Immature natural killer cell (primary cell): ENCODE data around the gene RBM23. TPM values are rescaled to one million over a fixed set of nuclear protein-coding genes. Genes with fewer than 3 reads are reported as not detected.

ENCODE experiments used
- DNase-seq, 3 donors: peaks; one replicate each; pipeline ENCODE4 v3.0.0; 2022; ENCODE audit warnings: mixed read lengths in 1 of 3
- H3K27ac Mint-ChIP-seq, 6 donors: one replicate each; pipeline ENCODE4 v1.8.0; 2020; ENCODE audit warnings: mixed read lengths in 6 of 6, mild to moderate bottlenecking in 5 of 6, inconsistent platforms in 4 of 6, moderate library complexity in 3 of 6
- H3K27me3 Mint-ChIP-seq, 3 donors: one replicate each; pipeline ENCODE4 v1.8.0; 2020 to 2021; ENCODE audit warnings: low read depth in 3 of 3, mild to moderate bottlenecking in 3 of 3, mixed read lengths in 3 of 3, moderate library complexity in 3 of 3, inconsistent platforms in 1 of 3
- H3K36me3 Mint-ChIP-seq, 3 donors: one replicate each; pipeline ENCODE4 v1.8.0; 2020; ENCODE audit warnings: mixed read lengths in 3 of 3, inconsistent platforms in 2 of 3, mild to moderate bottlenecking in 2 of 3
- H3K4me1 Mint-ChIP-seq, 2 donors: one replicate each; pipeline ENCODE4 v1.8.0; 2020; ENCODE audit warnings: inconsistent platforms in 2 of 2, mild to moderate bottlenecking in 2 of 2, mixed read lengths in 2 of 2, moderate library complexity in 1 of 2
- H3K4me3 Mint-ChIP-seq, 5 donors: one replicate each; pipeline ENCODE4 v1.8.0; 2020; ENCODE audit warnings: mild to moderate bottlenecking in 5 of 5, mixed read lengths in 5 of 5, inconsistent platforms in 3 of 5, moderate library complexity in 3 of 5
- H3K9me3 Mint-ChIP-seq, 6 donors: one replicate each; pipeline ENCODE4 v1.8.0; 2020; ENCODE audit warnings: mild to moderate bottlenecking in 6 of 6, mixed read lengths in 6 of 6, inconsistent platforms in 4 of 6, moderate library complexity in 3 of 6
- polyA plus RNA-seq, 3 donors: library from polyadenylated mRNA; unstranded; fragments of 300-500 nt; fragmentation: Illumina TruSeq; gene quantifications; one replicate each; pipeline ENCODE4 v1.2.3, GENCODE V29; 2021

RBM23 gene
- polyA plus RNA-seq, 3 donors from 2014 or later: 80.9 to 91.9 (median 85.5) TPM

DNA sequence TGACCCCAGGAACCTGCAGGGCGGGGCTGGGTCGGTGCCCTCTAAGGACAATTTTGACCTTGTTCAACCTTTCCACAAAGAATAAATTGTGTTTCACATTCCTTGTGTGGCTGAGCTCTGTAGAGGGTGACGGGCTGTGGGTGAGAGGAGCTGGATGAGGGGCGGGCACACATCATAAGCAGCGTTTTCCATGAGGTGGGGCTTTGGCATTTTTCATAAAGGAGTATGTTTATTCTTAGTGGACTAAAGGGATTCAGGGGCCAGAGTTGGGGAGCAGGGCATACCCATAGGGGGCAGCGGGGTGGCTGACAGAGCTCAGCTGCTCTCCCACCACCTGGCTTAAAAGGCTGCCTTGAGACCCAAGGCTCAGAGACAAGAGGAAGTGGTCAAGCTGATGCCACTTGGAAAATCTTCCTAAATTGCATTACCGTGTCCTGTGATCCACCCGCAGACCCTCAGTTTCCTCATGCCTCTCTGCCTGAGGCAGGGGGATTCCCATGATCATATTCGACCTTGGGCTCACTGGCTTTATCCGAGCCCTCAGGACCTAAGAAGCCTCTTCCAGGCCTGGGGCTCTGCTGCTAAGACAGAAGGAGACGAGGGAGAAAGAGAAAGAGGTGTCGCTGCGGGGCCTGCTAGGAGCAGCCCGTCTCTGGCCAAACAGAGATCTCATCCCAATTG is 71.1 kb downstream of the RBM23 start:
- peaks cover 1 to 2% of the 10 kb centered on the region in 2 donors for H3K4me1 Mint-ChIP-seq

GRCh38 chr14:22846811-22847307 is 72.1 kb downstream of the RBM23 start:
- Mint-ChIP-seq H3K27me3 (peaks cover 6 to 11% (median 8%) of the 10 kb centered on the region in 3 donors), H3K36me3 (no peaks in the 10 kb centered on the region), H3K27ac (no peak overlapping the region), H3K4me3 (no peak overlapping the region), H3K9me3 (no peaks in the 10 kb centered on the region), H3K4me1 (peaks cover 0 to 2% of the 10 kb centered on the region in 2 donors)
- no peak for DNase-seq

More for the DNA sequence above, 71.1 kb downstream of the RBM23 start:
- Mint-ChIP-seq H3K4me3 (no peak overlapping the region), H3K27me3 (peaks cover 6 to 11% (median 9%) of the 10 kb centered on the region in 3 donors), H3K36me3 (no peaks in the 10 kb centered on the region), H3K9me3 (no peaks in the 10 kb centered on the region), H3K27ac (no peak overlapping the region)
- no peak for DNase-seq

GRCh38 chr14:22845821-22846625 is 72.9 kb downstream of the RBM23 start:
- no peak overlapping the region for H3K4me3 Mint-ChIP-seq
- H3K36me3 Mint-ChIP-seq: no peaks in the 10 kb centered on the region
- H3K9me3 Mint-ChIP-seq: peaks cover 0 to 2% (median 0%) of the 10 kb centered on the region in 6 donors
- DNase-seq: no peak
- H3K4me1 Mint-ChIP-seq: no peaks in the 10 kb centered on the region
- H3K27ac Mint-ChIP-seq: no peak overlapping the region
- H3K27me3 Mint-ChIP-seq: peaks cover 8 to 13% (median 11%) of the 10 kb centered on the region in 3 donors

DNA sequence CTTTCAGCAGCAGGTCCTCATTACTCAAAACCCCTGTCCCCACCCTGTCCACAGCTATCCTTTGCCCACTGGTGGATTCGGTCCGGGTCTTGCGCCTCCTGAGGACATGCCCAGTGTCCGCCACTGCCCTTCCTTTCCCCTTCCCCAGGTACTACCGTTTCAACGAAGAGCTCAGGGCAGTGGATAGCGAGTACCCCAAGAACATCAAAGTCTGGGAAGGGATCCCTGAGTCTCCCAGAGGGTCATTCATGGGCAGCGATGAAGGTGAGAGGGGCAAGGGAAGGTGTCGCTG is 73.9 kb downstream of the RBM23 start:
- no peak overlapping the region for H3K27ac Mint-ChIP-seq
- H3K27me3 Mint-ChIP-seq: peaks cover 6 to 13% (median 12%) of the 10 kb centered on the region in 3 donors
- H3K9me3 Mint-ChIP-seq: peaks cover 0 to 2% (median 0%) of the 10 kb centered on the region in 6 donors
- H3K36me3 Mint-ChIP-seq: no peaks in the 10 kb centered on the region
- H3K4me3 Mint-ChIP-seq: no peak overlapping the region
- no peak for DNase-seq
- H3K4me1 Mint-ChIP-seq: no peaks in the 10 kb centered on the region

- H3K27ac Mint-ChIP-seq: no peak overlapping the region
Measured at GRCh38 chr14:22844221-22845102, 74.5 kb downstream of the RBM23 start.

More at GRCh38 chr14:22844221-22845102, 74.5 kb downstream of the RBM23 start:
- Mint-ChIP-seq H3K27me3 (peaks cover 6 to 14% (median 12%) of the 10 kb centered on the region in 3 donors), H3K4me3 (no peak overlapping the region), H3K9me3 (peaks cover 0 to 3% (median 0%) of the 10 kb centered on the region in 6 donors), H3K36me3 (no peaks in the 10 kb centered on the region), H3K4me1 (no peaks in the 10 kb centered on the region)
- DNase-seq: no peak

Other genes starting within 250 kb of the RBM23 start
- 10 to 100 TPM; 27.9 to 48.5 (median 44.0) TPM for gene OXA1L, start 152.5 kb downstream of the RBM23 start, polyA plus RNA-seq
- gene SLC7A7, start 103.7 kb downstream of the RBM23 start, polyA plus RNA-seq: 1 to 10 TPM in 2 of 3 donors, under 1 TPM in 1; 0.67 to 5.8 (median 1.1) TPM
- 100 to 1,000 TPM in 2 of 3 donors, 10 to 100 TPM in 1; 56.8 to 188 (median 147) TPM for gene MRPL52, start 89.3 kb downstream of the RBM23 start, polyA plus RNA-seq
- not detected for gene MMP14, start 82.6 kb downstream of the RBM23 start, polyA plus RNA-seq
- gene LRP10, start 47.4 kb downstream of the RBM23 start, polyA plus RNA-seq: 100 to 1,000 TPM in 2 of 3 donors, 10 to 100 TPM in 1; 74.6 to 146 (median 136) TPM
- gene REM2, start 35.9 kb downstream of the RBM23 start, polyA plus RNA-seq: under 1 TPM; 0.22 to 0.74 (median 0.66) TPM
- 10 to 100 TPM; 32.9 to 34.9 (median 34.7) TPM for gene PRMT5, start 10.2 kb upstream of the RBM23 start, polyA plus RNA-seq
- gene HAUS4, start 37.9 kb upstream of the RBM23 start, polyA plus RNA-seq: 10 to 100 TPM; 23.0 to 26.2 (median 23.2) TPM
- gene AJUBA, start 63.4 kb upstream of the RBM23 start, polyA plus RNA-seq: under 1 TPM in 2 of 3 donors, not detected in 1; 0.18 to 0.21 TPM
- 1 to 10 TPM; 3.4 to 9.8 (median 5.0) TPM for gene C14orf93, start 91.0 kb upstream of the RBM23 start, polyA plus RNA-seq
- 10 to 100 TPM; 25.6 to 54.3 (median 39.7) TPM for gene PSMB5, start 115.8 kb upstream of the RBM23 start, polyA plus RNA-seq
- gene PSMB11, start 123.1 kb upstream of the RBM23 start, polyA plus RNA-seq: not detected
- gene CDH24, start 138.4 kb upstream of the RBM23 start, polyA plus RNA-seq: 1 to 10 TPM in 1 of 3 donors, under 1 TPM in 2; 0.64 to 1.2 (median 0.78) TPM
- 10 to 100 TPM in 1 of 3 donors, 1 to 10 TPM in 1, under 1 TPM in 1; 0.40 to 15.0 (median 4.5) TPM for gene ACIN1, start 176.0 kb upstream of the RBM23 start, polyA plus RNA-seq
- 100 to 1,000 TPM in 2 of 3 donors, 10 to 100 TPM in 1; 85.2 to 184 (median 135) TPM for gene C14orf119, start 176.4 kb upstream of the RBM23 start, polyA plus RNA-seq
- gene CIROP, start 185.8 kb upstream of the RBM23 start, polyA plus RNA-seq: not detected
- gene CEBPE, start 200.1 kb upstream of the RBM23 start, polyA plus RNA-seq: not detected